Keratinocyte (primary cell): ENCODE measurements around the gene MCF2L2.

Experiments
- EZH2 ChIP-seq: IDR thresholded peaks from one replicate; pipeline ENCODE4 v1.6.1; 2012; ENCODE audit warnings: inconsistent platforms, mild to moderate bottlenecking, low read length, moderate library complexity
- TF ChIP-seq, protein P1 (sequence below), 3 experiments: IDR thresholded peaks in 1 of 3; conservative IDR thresholded peaks in 1 of 3; optimal IDR thresholded peaks in 1 of 3; 2 replicates in 2 of 3; 3 replicates in 1 of 3; pipeline versions ENCODE3 to v1.5.1; 2011; ENCODE audit warnings: low read length in 3 of 3, mild to moderate bottlenecking in 3 of 3, moderate library complexity in 2 of 3, control low read depth in 1 of 3, inconsistent platforms in 1 of 3; ENCODE audit not compliant: insufficient read depth in 2 of 3; ENCODE audit errors: extremely low read depth in 1 of 3

DNA sequence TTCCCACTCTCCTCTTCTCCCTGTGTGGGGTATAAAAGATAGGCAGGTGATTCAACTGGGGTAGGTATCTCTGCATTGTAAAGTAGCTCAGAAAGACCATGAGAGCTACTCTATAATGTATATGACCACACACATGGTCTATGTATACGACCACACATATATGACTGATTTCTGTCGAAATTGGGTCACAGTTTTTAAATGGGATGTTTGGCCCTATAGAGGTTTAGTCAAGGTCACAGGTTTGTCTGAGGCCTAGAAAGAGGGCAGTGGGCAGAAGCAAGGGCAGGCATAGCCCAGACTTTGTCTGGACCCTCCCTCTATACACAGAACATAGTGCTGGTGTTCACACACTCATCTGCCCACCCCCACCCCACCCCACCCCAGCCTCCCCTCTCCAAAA, 270.3 kb downstream of the MCF2L2 start:
- TF ChIP-seq, protein P1, sequence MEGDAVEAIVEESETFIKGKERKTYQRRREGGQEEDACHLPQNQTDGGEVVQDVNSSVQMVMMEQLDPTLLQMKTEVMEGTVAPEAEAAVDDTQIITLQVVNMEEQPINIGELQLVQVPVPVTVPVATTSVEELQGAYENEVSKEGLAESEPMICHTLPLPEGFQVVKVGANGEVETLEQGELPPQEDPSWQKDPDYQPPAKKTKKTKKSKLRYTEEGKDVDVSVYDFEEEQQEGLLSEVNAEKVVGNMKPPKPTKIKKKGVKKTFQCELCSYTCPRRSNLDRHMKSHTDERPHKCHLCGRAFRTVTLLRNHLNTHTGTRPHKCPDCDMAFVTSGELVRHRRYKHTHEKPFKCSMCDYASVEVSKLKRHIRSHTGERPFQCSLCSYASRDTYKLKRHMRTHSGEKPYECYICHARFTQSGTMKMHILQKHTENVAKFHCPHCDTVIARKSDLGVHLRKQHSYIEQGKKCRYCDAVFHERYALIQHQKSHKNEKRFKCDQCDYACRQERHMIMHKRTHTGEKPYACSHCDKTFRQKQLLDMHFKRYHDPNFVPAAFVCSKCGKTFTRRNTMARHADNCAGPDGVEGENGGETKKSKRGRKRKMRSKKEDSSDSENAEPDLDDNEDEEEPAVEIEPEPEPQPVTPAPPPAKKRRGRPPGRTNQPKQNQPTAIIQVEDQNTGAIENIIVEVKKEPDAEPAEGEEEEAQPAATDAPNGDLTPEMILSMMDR (optimal IDR thresholded peaks at IDR 0.05 in 1 of 3, IDR thresholded peaks at IDR 0.05 in 1 of 3, conservative IDR thresholded peaks at IDR 0.05 in 1 of 3; ENCODE audit: extremely low read depth in 1 of 3, insufficient read depth in 2 of 3, low read length in 3 of 3): no peak
- no peak for TF ChIP-seq EZH2
